HCT116 (cell line): ENCODE results near the gene GOLGA2. TPM values are rescaled to one million over a fixed set of nuclear protein-coding genes. Genes with fewer than 3 reads are reported as not detected.

Experiments
- ATAC-seq: fragments of 200-7000 bp; cut with Tn5 transposase; 2 replicates; pipeline ENCODE4 v1.9.1; 2020; ENCODE audit warnings: mild to moderate bottlenecking, moderate library complexity
- BruUV-seq: library from RNA; stranded (reverse); fragments of 400-500 nt; replicated peaks from 2 replicates; lab custom pipeline; 2021; lab: Mats Ljungman, UMichigan
- CTCF ChIA-PET: fragments of 300-600 bp; sonication (Branson Sonifier 250); formaldehyde crosslinking; loops from one replicate; lab custom pipeline; 2021; ENCODE audit warnings: antibody characterized with exemption; lab: Charles Lee
- POLR2A ChIA-PET: fragments of 300-600, 350-600 bp; sonication (Branson Sonifier 250); formaldehyde crosslinking; loops from one replicate; lab custom pipeline; 2021; ENCODE audit warnings: antibody characterized with exemption; lab: Charles Lee
- RAD21 ChIA-PET, 2 experiments: fragments of 300-600 bp; sonication (Branson Sonifier 250); formaldehyde crosslinking; loops; one replicate each; lab custom pipeline; 2023; ENCODE audit warnings: low total read pairs in 2 of 2; ENCODE audit not compliant: uncharacterized antibody in 2 of 2, unreplicated experiment in 2 of 2, low non-redundant PET in 1 of 2; lab: Charles Lee
- DNase-seq: peaks from one replicate; pipeline ENCODE4 v3.0.0-alpha.2; 2010; ENCODE audit warnings: low read depth, low spot score
- H2AFZ ChIP-seq: fragments of 200-600 bp; shearing (Covaris generic), sonication (generic); 2 replicates; pipeline ENCODE4 v1.6.1; 2017; ENCODE audit warnings: low read depth, mixed run types, mixed read lengths, antibody characterized with exemption, low read length; ENCODE audit not compliant: poor library complexity, severe bottlenecking
- H3K27ac ChIP-seq: 2 replicates; pipeline ENCODE4 v1.5.1; 2012; ENCODE audit warnings: low read depth, low read length
- H3K27me3 ChIP-seq: fragments of 200-600 bp; sonication (generic); 2 replicates; pipeline ENCODE4 v1.6.1; 2016; ENCODE audit warnings: mixed run types, low read length, mixed read lengths; ENCODE audit not compliant: insufficient read depth
- H3K36me3 ChIP-seq, 2 experiments: fragments of 200-500 bp in 1 of 2; fragments of 200-600 bp in 1 of 2; sonication (Bioruptor generic) in 1 of 2; sonication (generic) in 1 of 2; 2 replicates each; pipeline versions ENCODE4 v1.5.1 to v1.6.1; 2014 to 2016; ENCODE audit warnings: low read length in 2 of 2, inconsistent platforms in 1 of 2, mixed read lengths in 1 of 2, mixed run types in 1 of 2; ENCODE audit not compliant: insufficient read depth in 2 of 2, control insufficient read depth in 1 of 2
- H3K4me1 ChIP-seq, 2 experiments: fragments of 200-600 bp in 1 of 2; sonication (generic) in 1 of 2; 2 replicates each; pipeline versions ENCODE4 v1.5.1 to v1.6.1; 2012 to 2017; ENCODE audit warnings: low read length in 2 of 2, inconsistent platforms in 1 of 2, mild to moderate bottlenecking in 1 of 2, mixed read lengths in 1 of 2, mixed run types in 1 of 2, moderate library complexity in 1 of 2; ENCODE audit not compliant: insufficient read depth in 2 of 2, control insufficient read depth in 1 of 2
- H3K4me2 ChIP-seq: fragments of 200-600 bp; sonication (generic); 2 replicates; pipeline ENCODE4 v1.6.1; 2017; ENCODE audit warnings: mixed run types, low read length, mixed read lengths
- H3K4me3 ChIP-seq, 2 experiments: fragments of 200-600 bp in 1 of 2; sonication (generic) in 1 of 2; replicated peaks in 1 of 2; 2 replicates each; pipeline ENCODE4 v1.5.1; 2011 to 2016; ENCODE audit warnings: low read length in 2 of 2, control low read depth in 1 of 2, low read depth in 1 of 2, mild to moderate bottlenecking in 1 of 2, mixed read lengths in 1 of 2, mixed run types in 1 of 2
- H3K79me2 ChIP-seq: fragments of 200-600 bp; sonication (generic); 2 replicates; pipeline ENCODE4 v1.6.1; 2017; ENCODE audit warnings: mild to moderate bottlenecking, mixed run types, low read length, moderate library complexity, mixed read lengths; ENCODE audit not compliant: insufficient read depth
- H3K9ac ChIP-seq: fragments of 200-600 bp; sonication (generic); 2 replicates; pipeline ENCODE4 v1.6.1; 2016; ENCODE audit warnings: low read length, mixed read lengths
- H3K9me2 ChIP-seq: fragments of 200-600 bp; sonication (generic), shearing (Covaris generic); 2 replicates; pipeline ENCODE4 v1.6.1; 2017; ENCODE audit warnings: mixed run types, mild to moderate bottlenecking, moderate library complexity; ENCODE audit not compliant: insufficient read depth
- H3K9me3 ChIP-seq, 2 experiments: fragments of 200-500 bp in 1 of 2; fragments of 200-600 bp in 1 of 2; sonication (Bioruptor generic) in 1 of 2; sonication (generic) in 1 of 2; 2 replicates each; pipeline ENCODE4 v1.6.1; 2014 to 2017; ENCODE audit warnings: low read length in 2 of 2, mixed read lengths in 2 of 2, inconsistent platforms in 1 of 2, low read depth in 1 of 2, mild to moderate bottlenecking in 1 of 2, mixed run types in 1 of 2, moderate library complexity in 1 of 2; ENCODE audit not compliant: control insufficient read depth in 1 of 2, insufficient read depth in 1 of 2
- H4K20me1 ChIP-seq: fragments of 200-600 bp; sonication (generic), shearing (Covaris generic); 2 replicates; pipeline ENCODE4 v1.6.1; 2017; ENCODE audit warnings: mixed run types, mild to moderate bottlenecking, moderate library complexity; ENCODE audit not compliant: insufficient read depth
- CEBPB ChIP-seq: IDR thresholded peaks from 2 replicates; pipeline ENCODE4 v1.6.1; 2012; ENCODE audit warnings: low read depth
- CTCF ChIP-seq, 3 experiments: fragments of 200-600 bp in 1 of 3; sonication (generic) in 1 of 3; IDR thresholded peaks in 2 of 3; conservative IDR thresholded peaks in 1 of 3; 2 replicates each; pipeline ENCODE4 v1.5.1; 2012 to 2017; ENCODE audit warnings: low read depth in 2 of 3, low read length in 2 of 3, antibody characterized with exemption in 1 of 3, borderline replicate concordance in 1 of 3, control low read depth in 1 of 3, mild to moderate bottlenecking in 1 of 3, mixed read lengths in 1 of 3, mixed run types in 1 of 3, moderate library complexity in 1 of 3; ENCODE audit not compliant: insufficient read depth in 1 of 3
- EGR1 ChIP-seq: IDR thresholded peaks from 2 replicates; pipeline ENCODE4 v1.6.1; 2012; ENCODE audit warnings: low read depth
- EZH2 ChIP-seq: fragments of 200-600 bp; sonication (generic); IDR thresholded peaks from 2 replicates; pipeline ENCODE4 v1.6.1; 2017; ENCODE audit warnings: antibody characterized with exemption, mixed run types
- EZH2phosphoT487 ChIP-seq: fragments of 200-600 bp; IDR thresholded peaks from 2 replicates; pipeline ENCODE4 v1.6.1; 2018; ENCODE audit warnings: antibody characterized with exemption, borderline replicate concordance
- FOSL1 ChIP-seq: IDR thresholded peaks from 2 replicates; pipeline ENCODE4 v1.6.1; 2012; ENCODE audit warnings: low read depth
- JUND ChIP-seq: IDR thresholded peaks from 2 replicates; pipeline ENCODE4 v1.6.1; 2012
- MAX ChIP-seq: IDR thresholded peaks from 2 replicates; pipeline ENCODE4 v1.6.1; 2012
- POLR2A ChIP-seq: IDR thresholded peaks from 2 replicates; pipeline ENCODE4 v1.7.0; 2011; ENCODE audit warnings: borderline replicate concordance; ENCODE audit not compliant: insufficient read depth, insufficient read length; ENCODE audit errors: extremely low read depth
- POLR2AphosphoS5 ChIP-seq: IDR thresholded peaks from 2 replicates; pipeline ENCODE4 v1.6.1; 2011; ENCODE audit warnings: mild to moderate bottlenecking, low read depth, low read length, moderate library complexity
- SRF ChIP-seq: IDR thresholded peaks from 2 replicates; pipeline ENCODE4 v1.6.1; 2012; ENCODE audit warnings: low read depth
- TCF7L2 ChIP-seq: IDR thresholded peaks from 2 replicates; pipeline ENCODE4 v1.7.0; 2011; ENCODE audit warnings: borderline replicate concordance, inconsistent platforms; ENCODE audit not compliant: insufficient read depth, insufficient read length; ENCODE audit errors: extremely low read depth
- YY1 ChIP-seq: IDR thresholded peaks from 2 replicates; pipeline ENCODE4 v1.6.1; 2011; ENCODE audit warnings: low read length, low read depth, moderate library complexity, mild to moderate bottlenecking; ENCODE audit not compliant: insufficient replicate concordance; ENCODE audit errors: extremely low read depth
- ZBTB33 ChIP-seq: IDR thresholded peaks from 2 replicates; pipeline ENCODE4 v1.6.1; 2011; ENCODE audit warnings: mild to moderate bottlenecking, low read length, moderate library complexity; ENCODE audit not compliant: insufficient replicate concordance; ENCODE audit errors: extremely low read depth
- ZFX ChIP-seq: fragments of 450-650 bp; IDR thresholded peaks from 2 replicates; pipeline ENCODE4 v1.6.1; 2017
- ZNF274 ChIP-seq: fragments of 200-500 bp; sonication (Bioruptor generic); IDR thresholded peaks from 2 replicates; pipeline ENCODE4 v1.6.1; 2014; ENCODE audit warnings: mild to moderate bottlenecking, low read depth, low read length, inconsistent platforms
- intact Hi-C: fragments of 100-400 bp; cut with micrococcal nuclease; formaldehyde crosslinking; loops from 2 replicates; pipeline ENCODE4 v1.10.0; 2022
- total RNA-seq: library from RNA; stranded (reverse); gene quantifications from one replicate; pipeline ENCODE4 v1.2.1, GENCODE V29; 2021; ENCODE audit not compliant: unreplicated experiment

Gene GOLGA2
- total RNA-seq, 1 experiment from 2014 or later = 67.0 TPM

- BruUV-seq = no TSS peak
- Histone ChIP-seq H3K9me2 (no peaks in the 10 kb centered on the region), H3K4me3 (no peak overlapping the region)
- no peak for TF ChIP-seq YY1
- no peak for TF ChIP-seq ZNF274
- TF ChIP-seq EZH2phosphoT487 = no peak
- TF ChIP-seq POLR2AphosphoS5 = no peak
- TF ChIP-seq FOSL1 = no peak
- TF ChIP-seq EGR1 = no peak
- no peak for TF ChIP-seq CEBPB
- no peak for TF ChIP-seq CTCF (IDR thresholded peaks at IDR 0.05 in 2 of 3, conservative IDR thresholded peaks at IDR 0.05 in 1 of 3; ENCODE audit: borderline replicate concordance in 1 of 3, insufficient read depth in 1 of 3, low read depth in 2 of 3, low read length in 2 of 3)
- TF ChIP-seq MAX = no peak
- TF ChIP-seq EZH2 = no peak
- no peak for TF ChIP-seq JUND
- TF ChIP-seq SRF = no peak
- no peak for TF ChIP-seq ZBTB33
- no peak for TF ChIP-seq TCF7L2
- no peak for TF ChIP-seq ZFX
- no peak for TF ChIP-seq POLR2A
- TF ChIP-seq, all 23 proteins: peak for 0
- no peaks in the 10 kb centered on the region for H3K79me2 ChIP-seq
- DNase-seq (no peak), ATAC-seq (no peak)
- RAD21 ChIA-PET = no interaction called here
- H4K20me1 ChIP-seq = no peaks in the 10 kb centered on the region
- peak overlapping the region; percentile 45 for H3K27ac ChIP-seq
- no peaks in the 10 kb centered on the region for H3K27me3 ChIP-seq
- no peaks in the 10 kb centered on the region for H3K9me3 ChIP-seq
- peak overlapping the region; percentile 52 for H3K9ac ChIP-seq
- H2AFZ ChIP-seq = no peak overlapping the region
- CTCF ChIA-PET = no interaction called here
- POLR2A ChIA-PET = no interaction called here
- intact Hi-C loops = no loop called here
- peak overlapping the region; percentile 64 for H3K4me2 ChIP-seq
- peaks cover 16 to 52% of the 10 kb centered on the region in 2 experiments for H3K4me1 ChIP-seq
- no peaks in the 10 kb centered on the region for H3K36me3 ChIP-seq
Observed at GRCh38 chr9:128215491-128216409, 60.1 kb downstream of the GOLGA2 start.
